Sigmoid colon (tissue), 7 donors: ENCODE data around the gene PPARA. TPM values are rescaled to one million over a fixed set of nuclear protein-coding genes. Genes with fewer than 3 reads are reported as not detected.

Experiments used
- DNase-seq: peaks from one replicate; pipeline ENCODE4 v3.0.0-alpha.2; 2019
- H3K27ac ChIP-seq, 4 donors: fragments of 200-600 bp; sonication (generic); one replicate each; pipeline ENCODE4 v1.5.1; 2016 to 2019; ENCODE audit warnings: mild to moderate bottlenecking in 1 of 4
- H3K27me3 ChIP-seq, 3 donors: fragments of 200-600 bp; sonication (generic); one replicate each; pipeline ENCODE4 v1.5.1; 2019; ENCODE audit warnings: mild to moderate bottlenecking in 1 of 3
- H3K36me3 ChIP-seq, 4 donors: fragments of 200-600 bp; sonication (generic); one replicate each; pipeline ENCODE4 v1.5.1; 2016 to 2019
- H3K4me1 ChIP-seq, 4 donors: fragments of 200-600 bp; sonication (generic); one replicate each; pipeline ENCODE4 v1.5.1; 2017 to 2019
- H3K4me3 ChIP-seq, 4 donors: fragments of 200-600 bp; sonication (generic); one replicate each; pipeline ENCODE4 v1.5.1; 2017 to 2019; ENCODE audit warnings: mild to moderate bottlenecking in 2 of 4, moderate library complexity in 1 of 4
- H3K9me3 ChIP-seq, 4 donors: fragments of 200-600 bp in 3 of 4; sonication (generic) in 3 of 4; one replicate each; pipeline versions ENCODE4 v1.5.1 to v1.6.1; 2013 to 2019
- CTCF ChIP-seq, 4 experiments: fragments of 450-650 bp in 3 of 4; fragments of 200-600 bp in 1 of 4; IDR thresholded peaks; one replicate each; pipeline ENCODE4 v1.5.1; 2016 to 2019; ENCODE audit warnings: antibody characterized with exemption in 4 of 4, mild to moderate bottlenecking in 3 of 4, moderate library complexity in 2 of 4
- EP300 ChIP-seq, 4 donors: sonication (generic); formaldehyde crosslinking; IDR thresholded peaks; one replicate each; pipeline ENCODE4 v1.6.1; 2017; ENCODE audit warnings: antibody characterized with exemption in 4 of 4
- POLR2A ChIP-seq, 2 donors: fragments of 450-650 bp; IDR thresholded peaks; one replicate each; pipeline ENCODE4 v1.6.1; 2016; ENCODE audit warnings: antibody characterized with exemption in 2 of 2, mild to moderate bottlenecking in 2 of 2, moderate library complexity in 2 of 2
- POLR2AphosphoS5 ChIP-seq, 4 donors: sonication (generic); formaldehyde crosslinking; IDR thresholded peaks; one replicate each; pipeline ENCODE4 v1.6.1; 2017; ENCODE audit warnings: antibody characterized with exemption in 4 of 4
- WGBS, 2 donors: extraction: QIAGEN DNeasy Blood & Tissue Kit; methylation state at CpG; one replicate each; pipeline ENCODE4 v1.1.7; 2013; 5-methylcytosine and 5-hydroxymethylcytosine counted together
- intact Hi-C: fragments of 100-400 bp; cut with DNase I; formaldehyde crosslinking; loops from one replicate; pipeline ENCODE4 v1.15.1; 2023
- polyA plus RNA-seq, 3 donors: library from polyadenylated mRNA; stranded (reverse); fragments of 200-250 nt; gene quantifications; one replicate each; pipeline ENCODE4 v1.2.3, GENCODE V29; 2013
- total RNA-seq, 4 donors: library from RNA; depleted of rRNA; stranded (reverse); fragments of >200 nt; gene quantifications; one replicate each; pipeline ENCODE4 v1.1.0, GENCODE V29; 2016
- donor health status: healthy with polysubstance abuse.
- donor health status: Bipolar disorder and iron deficiency.
- donor health status: healthy.

The PPARA gene
- total and polyA plus RNA-seq, 7 donors: 7.8 to 22.7 (median 20.1) TPM

- H3K4me1 ChIP-seq: peaks cover 0 to 54% (median 44%) of the 10 kb centered on the region in 4 donors
- H3K9me3 ChIP-seq: no peaks in the 10 kb centered on the region
- H3K36me3 ChIP-seq: no peaks in the 10 kb centered on the region
- H3K27ac ChIP-seq: peak overlapping the region in 3 of 4 donors; percentile 16 to 48 (median 41)
- H3K27me3 ChIP-seq: no peaks in the 10 kb centered on the region
- H3K4me3 ChIP-seq: no peak overlapping the region
- WGBS, 2 donors: 64 to 67% methylated on average over 12 of the region's 12 CpGs
- TF ChIP-seq POLR2AphosphoS5 (IDR thresholded peaks at IDR 0.05) (no peak), POLR2A (IDR thresholded peaks at IDR 0.05) (no peak), EP300 (IDR thresholded peaks at IDR 0.05) (no peak), CTCF (IDR thresholded peaks at IDR 0.05) (no peak)
- DNase-seq: no peak
- intact Hi-C loops: loop anchor here (10.0 kb wide), 1 partner anchor 444 kb away; the partner anchor contains the start of gene ATXN10
Observed at GRCh38 chr22:46119093-46119728, 31.1 kb upstream of the PPARA start.

- H3K9me3 ChIP-seq: no peaks in the 10 kb centered on the region
- no peak overlapping the region for H3K4me3 ChIP-seq
- WGBS, 2 donors: 63 to 68% methylated on average over 23 of the region's 23 CpGs
- intact Hi-C loops: loop anchor here (5.0 to 10.0 kb wide), 2 partner anchors 422 to 445 kb away; partner anchors contain the start of gene ATXN10
- H3K27me3 ChIP-seq: no peaks in the 10 kb centered on the region
- no peaks in the 10 kb centered on the region for H3K36me3 ChIP-seq
- H3K27ac ChIP-seq: peak overlapping the region in 3 of 4 donors; percentile 16 to 48 (median 42)
- peaks cover 0 to 47% (median 38%) of the 10 kb centered on the region in 4 donors for H3K4me1 ChIP-seq
- DNase-seq: peak; percentile 85
- no peak for TF ChIP-seq EP300 (IDR thresholded peaks at IDR 0.05)
- TF ChIP-seq POLR2AphosphoS5 (IDR thresholded peaks at IDR 0.05): no peak
- TF ChIP-seq CTCF (IDR thresholded peaks at IDR 0.05): no peak
- TF ChIP-seq POLR2A (IDR thresholded peaks at IDR 0.05): no peak
Observed at GRCh38 chr22:46119729-46120419, 30.5 kb upstream of the PPARA start.

GRCh38 chr22:46120420-46120737 lies 29.9 kb upstream of the PPARA start:
- DNase-seq: no peak
- intact Hi-C loops: loop anchor here (5.0 kb wide), 1 partner anchor 422 kb away; no protein-coding TSS in a partner anchor
- H3K27ac ChIP-seq: peak overlapping the region in 3 of 4 donors; percentile 16 to 48 (median 42)
- no peaks in the 10 kb centered on the region for H3K27me3 ChIP-seq
- peaks cover 0 to 42% (median 33%) of the 10 kb centered on the region in 4 donors for H3K4me1 ChIP-seq
- WGBS, 2 donors: 65 to 83% methylated on average over 7 of the region's 7 CpGs
- H3K36me3 ChIP-seq: no peaks in the 10 kb centered on the region
- no peak for TF ChIP-seq POLR2AphosphoS5 (IDR thresholded peaks at IDR 0.05)
- TF ChIP-seq CTCF (IDR thresholded peaks at IDR 0.05): no peak
- no peak for TF ChIP-seq POLR2A (IDR thresholded peaks at IDR 0.05)
- no peak for TF ChIP-seq EP300 (IDR thresholded peaks at IDR 0.05)
- H3K4me3 ChIP-seq: no peak overlapping the region
- H3K9me3 ChIP-seq: no peaks in the 10 kb centered on the region

GRCh38 chr22:46121079-46121478 lies 29.2 kb upstream of the PPARA start:
- no peaks in the 10 kb centered on the region for H3K9me3 ChIP-seq
- no peaks in the 10 kb centered on the region for H3K36me3 ChIP-seq
- no peak for TF ChIP-seq POLR2AphosphoS5 (IDR thresholded peaks at IDR 0.05)
- TF ChIP-seq EP300 (IDR thresholded peaks at IDR 0.05): no peak
- TF ChIP-seq POLR2A (IDR thresholded peaks at IDR 0.05): no peak
- TF ChIP-seq CTCF (IDR thresholded peaks at IDR 0.05): no peak
- DNase-seq: no peak
- peaks cover 0 to 35% (median 27%) of the 10 kb centered on the region in 4 donors for H3K4me1 ChIP-seq
- no peak overlapping the region for H3K4me3 ChIP-seq
- intact Hi-C loops: loop anchor here (5.0 kb wide), 1 partner anchor 421 kb away; no protein-coding TSS in a partner anchor
- WGBS, 2 donors: 77 to 84% methylated on average over 6 of the region's 6 CpGs
- no peak overlapping the region for H3K27ac ChIP-seq
- no peaks in the 10 kb centered on the region for H3K27me3 ChIP-seq
